Memory B cell (primary cell): ENCODE results near the gene ZNF587.
"Not testable (repeated sequence)": the region's sequence is repeated elsewhere in the genome, so short reads cannot be mapped to it uniquely, and the experiment has no call there.

Experiments used
- ATAC-seq: fragments of 150-1000 bp; cut with Tn5 transposase; 2 replicates; pipeline ENCODE4 v1.10.0; 2021; ENCODE audit warnings: low read depth, mild to moderate bottlenecking, moderate library complexity
- DNase-seq, 2 donors: peaks; one replicate each; pipeline ENCODE4 v3.0.0; 2022; ENCODE audit warnings: low spot score in 2 of 2
- H3K27ac Mint-ChIP-seq: one replicate; pipeline ENCODE4 v1.8.0; 2022; ENCODE audit warnings: mild to moderate bottlenecking, moderate library complexity, mixed read lengths
- H3K27me3 Mint-ChIP-seq: one replicate; pipeline ENCODE4 v1.8.0; 2022; ENCODE audit warnings: mixed read lengths
- H3K36me3 Mint-ChIP-seq: one replicate; pipeline ENCODE4 v1.8.0; 2022; ENCODE audit warnings: mild to moderate bottlenecking, mixed read lengths
- H3K4me1 Mint-ChIP-seq: one replicate; pipeline ENCODE4 v1.8.0; 2022; ENCODE audit warnings: mixed read lengths
- H3K4me3 Mint-ChIP-seq: one replicate; pipeline ENCODE4 v1.8.0; 2022; ENCODE audit warnings: mild to moderate bottlenecking, moderate library complexity, mixed read lengths
- H3K9me3 Mint-ChIP-seq: one replicate; pipeline ENCODE4 v1.8.0; 2022; ENCODE audit warnings: mixed read lengths

Gene ZNF587

DNA sequence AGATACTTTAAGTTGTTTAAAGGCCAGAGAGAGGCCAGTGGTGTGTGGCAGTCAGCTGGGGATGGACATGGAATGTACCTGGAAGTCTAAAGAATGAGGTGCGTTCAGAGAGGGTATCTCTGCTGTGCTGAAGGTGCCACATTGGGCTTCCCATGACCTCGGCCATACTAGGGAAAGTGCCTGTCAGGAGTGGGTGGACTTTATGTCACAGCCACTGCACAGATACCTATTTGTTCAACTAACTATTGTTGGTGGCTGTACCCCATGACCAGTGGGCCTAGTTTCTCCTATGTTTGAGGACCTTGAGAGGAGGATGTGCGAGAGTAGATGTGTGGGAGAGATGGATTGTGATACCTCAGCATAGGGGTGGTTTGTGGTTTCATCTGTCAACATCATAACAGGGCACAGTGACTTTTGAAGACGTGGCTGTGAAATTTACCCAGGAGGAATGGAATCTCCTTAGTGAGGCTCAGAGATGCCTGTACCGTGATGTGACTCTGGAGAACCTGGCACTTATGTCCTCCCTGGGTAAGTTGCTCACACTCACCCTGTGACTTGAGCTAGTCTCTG lies 11.0 kb upstream of the ZNF587 start:
- not testable (repeated sequence) for DNase-seq, ATAC-seq, H3K27me3 Mint-ChIP-seq, H3K4me3 Mint-ChIP-seq, H3K9me3 Mint-ChIP-seq, H3K4me1 Mint-ChIP-seq
- H3K36me3 Mint-ChIP-seq, result peaks cover 11% of the 10 kb centered on the region
- peak overlapping the region; percentile 78 for H3K27ac Mint-ChIP-seq

DNA sequence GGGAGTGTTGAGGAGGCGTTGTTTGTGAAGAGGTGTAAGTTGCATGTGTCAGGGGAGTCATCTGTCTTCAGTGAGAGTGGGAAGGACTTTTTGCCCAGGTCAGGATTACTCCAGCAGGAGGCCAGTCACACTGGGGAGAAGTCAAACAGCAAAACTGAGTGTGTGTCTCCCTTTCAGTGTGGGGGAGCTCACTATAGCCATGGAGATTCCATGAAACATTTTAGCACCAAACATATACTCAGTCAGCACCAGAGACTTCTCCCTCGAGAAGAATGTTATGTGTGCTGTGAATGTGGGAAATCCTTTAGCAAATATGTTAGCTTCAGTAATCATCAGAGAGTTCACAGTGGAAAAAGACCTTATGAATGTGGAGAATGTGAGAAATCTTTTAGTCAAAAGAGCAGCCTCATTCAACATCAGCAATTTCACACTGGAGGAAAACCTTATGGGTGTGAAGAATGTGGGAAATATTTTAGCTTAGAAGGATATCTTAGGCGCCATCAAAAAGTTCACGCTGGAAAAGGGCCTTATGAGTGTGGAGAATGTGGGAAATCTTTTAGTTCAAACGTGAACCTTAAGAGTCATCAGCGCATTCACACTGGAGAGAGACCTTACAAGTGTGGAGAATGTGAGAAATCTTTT lies 8.4 kb upstream of the ZNF587 start:
- no peaks in the 10 kb centered on the region for H3K27me3 Mint-ChIP-seq
- ATAC-seq (no peak), DNase-seq (no peak)
- H3K27ac Mint-ChIP-seq, result no peak overlapping the region
- peaks cover 2% of the 10 kb centered on the region for H3K4me1 Mint-ChIP-seq
- H3K9me3 Mint-ChIP-seq, result no peaks in the 10 kb centered on the region
- peaks cover 11% of the 10 kb centered on the region for H3K36me3 Mint-ChIP-seq
- no peak overlapping the region for H3K4me3 Mint-ChIP-seq

DNA sequence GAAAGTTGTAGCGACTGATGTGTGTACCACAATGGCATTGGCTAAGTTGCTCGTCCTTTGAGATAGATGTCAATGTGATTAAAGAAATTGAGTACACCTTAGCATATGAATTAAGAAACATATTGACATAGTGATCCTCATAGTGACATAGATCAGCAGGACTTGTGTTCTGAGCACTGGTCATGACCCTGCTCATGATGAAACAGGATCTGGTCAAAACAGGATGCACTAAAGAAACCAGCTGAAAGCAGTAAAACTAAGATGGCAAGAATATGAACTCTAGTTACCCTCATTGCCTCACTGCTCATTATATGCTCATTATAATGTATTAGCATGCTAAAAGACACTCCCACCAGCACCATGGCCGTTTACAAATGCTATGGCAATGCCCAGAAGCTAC lies 2.5 kb upstream of the ZNF587 start:
- H3K9me3 Mint-ChIP-seq, ATAC-seq, DNase-seq, H3K27ac Mint-ChIP-seq, H3K27me3 Mint-ChIP-seq, H3K36me3 Mint-ChIP-seq, H3K4me3 Mint-ChIP-seq: not testable (repeated sequence)
- peaks cover 16% of the 10 kb centered on the region for H3K4me1 Mint-ChIP-seq

DNA sequence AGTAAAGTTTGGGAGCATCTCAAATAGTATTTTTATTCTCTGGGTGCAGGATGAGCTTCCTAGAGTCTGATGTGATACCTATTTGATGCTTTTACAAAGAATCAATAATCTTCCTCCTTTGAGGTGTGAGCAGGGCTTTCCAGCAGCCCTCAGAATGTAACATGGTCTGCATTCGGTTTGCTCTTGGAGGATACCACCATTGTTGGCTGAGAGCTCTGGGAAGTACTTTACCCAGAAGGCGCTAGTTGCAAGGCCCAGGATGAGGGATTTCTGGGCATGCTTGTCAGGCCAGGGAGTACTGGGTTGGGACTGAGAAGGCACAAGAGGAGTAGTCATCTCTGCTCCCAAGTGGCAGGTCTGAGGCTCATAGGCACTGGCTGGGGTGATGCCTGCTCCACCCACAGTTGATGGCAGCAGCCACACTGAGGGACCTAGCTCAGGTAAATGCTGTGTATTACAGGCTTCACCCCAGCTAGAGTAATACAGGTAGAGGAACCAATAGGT lies 445 bp upstream of the ZNF587 start:
- H3K9me3 Mint-ChIP-seq, DNase-seq, ATAC-seq, H3K27me3 Mint-ChIP-seq: not testable (repeated sequence)
- peak overlapping the region; percentile 97 for H3K4me3 Mint-ChIP-seq
- H3K4me1 Mint-ChIP-seq, result peaks cover 22% of the 10 kb centered on the region
- H3K36me3 Mint-ChIP-seq, result peaks cover 12% of the 10 kb centered on the region
- H3K27ac Mint-ChIP-seq, result peak overlapping the region; percentile 97

DNA sequence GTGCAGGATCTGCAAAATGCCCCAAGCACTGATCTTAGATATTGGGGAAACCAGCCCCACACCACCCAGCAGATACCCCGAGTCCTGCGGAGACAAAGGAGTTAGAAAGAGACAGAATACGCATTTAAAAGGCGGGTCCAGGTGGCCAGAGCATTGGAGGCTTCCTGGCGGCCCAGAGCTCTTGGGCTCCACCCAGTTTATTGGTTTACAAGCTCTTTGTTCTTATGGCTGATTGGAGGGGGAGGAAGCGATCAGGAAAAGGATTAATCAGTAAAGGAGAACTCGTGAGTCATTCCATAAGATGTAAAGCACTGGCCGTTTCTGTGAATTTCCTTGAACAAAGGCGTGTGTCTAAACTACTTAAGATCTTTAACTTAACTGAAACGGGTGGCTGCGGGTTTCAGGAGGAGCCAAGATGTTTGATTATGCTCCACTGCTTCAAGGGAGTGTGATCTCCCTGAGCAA lies 926 bp downstream of the ZNF587 start:
- ATAC-seq (no peak), DNase-seq (no peak)
- peaks cover 1% of the 10 kb centered on the region for H3K9me3 Mint-ChIP-seq
- no peaks in the 10 kb centered on the region for H3K27me3 Mint-ChIP-seq
- H3K36me3 Mint-ChIP-seq, result peaks cover 13% of the 10 kb centered on the region
- H3K27ac Mint-ChIP-seq, result peak overlapping the region; percentile 97
- H3K4me1 Mint-ChIP-seq, result peaks cover 22% of the 10 kb centered on the region
- peak overlapping the region; percentile 97 for H3K4me3 Mint-ChIP-seq

DNA sequence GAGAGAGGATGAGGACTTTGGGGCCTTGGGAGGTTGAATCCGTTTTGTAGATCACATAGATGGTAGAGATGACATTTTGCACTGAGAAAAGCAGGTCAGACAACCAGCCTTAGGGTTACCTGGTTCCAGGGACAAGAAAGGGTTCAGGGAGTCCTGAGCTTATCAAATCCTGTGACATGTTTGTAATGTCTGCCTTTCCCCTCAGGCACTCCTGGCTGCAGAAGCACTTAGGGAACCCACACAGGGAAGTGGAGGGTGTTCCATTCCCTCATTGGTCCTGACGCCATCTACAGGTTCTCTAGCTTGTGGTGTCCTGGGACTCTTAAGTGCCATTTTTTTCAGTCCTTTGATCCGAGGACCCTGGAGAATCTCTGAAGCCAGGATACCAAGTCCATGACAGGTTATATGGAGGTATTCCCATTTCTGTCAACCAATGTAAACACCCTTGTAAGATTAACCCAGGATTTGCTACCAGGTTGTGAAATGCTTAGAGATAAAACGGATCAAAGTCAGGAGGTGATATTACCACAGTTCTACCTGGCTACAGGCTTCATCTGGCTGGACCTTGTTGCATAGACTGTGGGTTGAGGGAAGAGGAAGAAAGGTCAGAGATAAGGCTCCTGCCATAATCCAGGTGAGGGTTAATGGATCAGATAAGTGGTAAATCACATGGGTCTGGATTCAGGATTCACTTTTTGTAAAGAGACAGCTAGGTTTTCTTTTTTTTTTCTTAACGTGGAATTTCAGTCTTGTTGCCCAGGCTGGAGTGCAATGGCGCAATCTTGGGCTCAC lies 2.3 kb downstream of the ZNF587 start:
- H3K27me3 Mint-ChIP-seq, H3K4me3 Mint-ChIP-seq, DNase-seq, ATAC-seq, H3K27ac Mint-ChIP-seq, H3K9me3 Mint-ChIP-seq: not testable (repeated sequence)
- peaks cover 27% of the 10 kb centered on the region for H3K4me1 Mint-ChIP-seq
- H3K36me3 Mint-ChIP-seq, result peaks cover 20% of the 10 kb centered on the region

DNA sequence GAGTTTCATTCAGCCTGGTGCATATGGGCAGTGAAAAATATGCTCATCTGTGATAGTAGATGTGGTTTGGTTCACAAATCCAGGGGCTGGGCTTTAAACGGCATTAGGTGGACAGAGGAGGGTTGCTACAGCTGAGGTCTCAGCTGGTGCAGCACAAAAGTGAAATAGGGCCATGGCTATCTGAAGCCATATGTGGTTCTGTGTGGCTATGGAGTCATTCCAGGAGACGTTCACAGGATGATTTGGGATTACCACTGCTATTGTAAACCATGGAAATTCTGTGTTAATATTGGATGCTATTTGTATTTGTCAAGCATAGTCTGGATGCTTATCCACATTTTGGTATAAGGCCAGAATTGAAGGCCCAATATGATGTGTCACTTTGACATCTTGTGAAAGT lies 4.5 kb downstream of the ZNF587 start:
- H3K27ac Mint-ChIP-seq, DNase-seq, H3K4me3 Mint-ChIP-seq, H3K9me3 Mint-ChIP-seq, ATAC-seq, H3K27me3 Mint-ChIP-seq: not testable (repeated sequence)
- Mint-ChIP-seq H3K36me3 (peaks cover 34% of the 10 kb centered on the region), H3K4me1 (peaks cover 28% of the 10 kb centered on the region)

DNA sequence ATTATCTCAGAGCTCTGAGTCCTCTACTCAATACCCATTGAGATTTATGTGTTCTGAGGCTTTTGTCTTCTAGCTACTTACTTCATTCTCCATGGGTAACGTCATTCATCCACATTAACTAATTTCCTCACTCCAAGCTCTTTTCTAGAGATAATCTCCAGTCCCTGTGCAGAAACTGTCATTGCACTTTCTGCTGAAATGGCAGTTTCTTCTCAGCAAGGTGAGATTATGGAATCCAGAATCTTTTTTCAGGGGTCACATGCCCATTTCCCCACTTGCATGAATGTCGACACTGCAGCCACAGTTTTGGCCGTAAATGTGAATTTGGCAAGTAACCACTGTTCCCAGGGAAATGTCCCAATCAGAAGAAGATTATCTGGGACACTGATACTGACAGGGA lies 12.7 kb downstream of the ZNF587 start:
- not testable (repeated sequence) for H3K4me1 Mint-ChIP-seq, ATAC-seq, H3K9me3 Mint-ChIP-seq, H3K27me3 Mint-ChIP-seq, H3K4me3 Mint-ChIP-seq, DNase-seq, H3K27ac Mint-ChIP-seq
- peaks cover 52% of the 10 kb centered on the region for H3K36me3 Mint-ChIP-seq

DNA sequence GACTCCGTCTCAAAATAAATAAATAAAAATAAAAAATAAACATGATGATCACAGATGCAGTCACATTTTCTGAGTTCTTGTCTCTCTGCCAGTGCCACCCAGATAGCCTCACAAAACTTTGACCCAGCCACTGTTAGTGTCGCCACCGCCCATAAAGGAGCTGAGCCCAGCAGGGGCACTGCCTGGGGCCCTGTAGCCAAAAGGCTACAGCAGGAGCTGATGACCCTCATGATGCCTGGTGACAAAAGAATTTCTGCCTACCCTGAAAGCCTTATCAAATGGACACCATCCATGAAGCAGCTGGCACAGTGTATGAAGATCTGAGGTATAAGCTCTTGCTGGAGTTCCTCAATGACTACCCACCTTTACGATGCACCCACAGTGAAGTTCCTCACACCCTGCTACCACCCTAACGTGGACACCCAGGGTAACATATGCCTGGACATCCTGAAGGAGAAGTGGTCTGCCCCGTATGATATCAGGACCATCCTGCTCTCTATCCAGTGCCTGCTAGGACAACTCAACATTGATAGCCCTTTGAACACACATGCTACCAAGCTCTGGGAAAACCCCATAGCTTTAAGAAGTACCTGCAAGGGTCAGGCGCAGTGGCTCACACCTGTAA lies 18.3 kb downstream of the ZNF587 start:
- DNase-seq, result no peak
- H3K36me3 Mint-ChIP-seq, result peaks cover 35% of the 10 kb centered on the region
- H3K4me3 Mint-ChIP-seq, result no peak overlapping the region
- ATAC-seq, result no peak
- no peak overlapping the region for H3K27ac Mint-ChIP-seq
- no peaks in the 10 kb centered on the region for H3K4me1 Mint-ChIP-seq
- peaks cover 3% of the 10 kb centered on the region for H3K9me3 Mint-ChIP-seq
- H3K27me3 Mint-ChIP-seq, result no peaks in the 10 kb centered on the region

DNA sequence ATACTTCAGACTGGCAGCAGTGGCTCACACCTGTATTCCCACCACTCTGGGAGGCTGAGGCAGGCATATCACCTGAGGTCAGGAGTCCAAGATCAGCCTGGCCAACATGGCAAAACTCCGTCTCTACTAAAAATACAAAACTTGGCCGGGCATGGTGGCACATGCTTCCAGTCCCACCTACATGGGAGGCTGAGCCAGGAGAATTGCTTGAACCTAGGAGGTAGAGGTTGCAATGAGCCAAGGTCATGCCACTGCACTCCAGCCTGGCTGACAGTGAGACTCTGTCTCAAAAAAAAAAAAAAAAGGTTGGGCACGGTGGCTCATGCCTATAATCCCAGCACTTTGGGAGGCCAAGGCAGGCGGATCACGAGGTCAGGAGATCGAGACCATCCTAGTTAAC lies 20.0 kb downstream of the ZNF587 start:
- H3K27me3 Mint-ChIP-seq, H3K27ac Mint-ChIP-seq, H3K9me3 Mint-ChIP-seq, DNase-seq, ATAC-seq, H3K4me3 Mint-ChIP-seq, H3K4me1 Mint-ChIP-seq: not testable (repeated sequence)
- peaks cover 45% of the 10 kb centered on the region for H3K36me3 Mint-ChIP-seq

DNA sequence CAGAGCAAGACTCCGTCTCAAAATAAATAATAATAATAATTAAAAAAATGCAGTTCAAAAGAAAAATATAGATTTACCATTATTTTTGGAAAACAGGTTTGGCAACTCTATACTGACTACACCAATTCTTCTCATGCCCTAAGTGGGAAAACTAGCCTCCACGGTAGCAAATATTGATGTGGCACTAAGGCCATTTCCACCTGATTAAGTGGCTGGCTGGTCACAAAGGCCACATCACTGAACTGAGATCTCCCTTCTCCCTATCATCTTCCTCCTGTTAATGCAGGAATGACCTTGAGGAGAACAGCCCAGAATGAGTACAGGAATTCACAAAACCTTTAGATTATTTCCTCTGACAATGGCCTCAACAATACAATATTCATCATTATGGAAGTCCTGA lies 20.6 kb downstream of the ZNF587 start:
- ATAC-seq (no peak), DNase-seq (no peak)
- Mint-ChIP-seq H3K4me1 (no peaks in the 10 kb centered on the region), H3K27ac (no peak overlapping the region), H3K36me3 (peaks cover 46% of the 10 kb centered on the region), H3K27me3 (no peaks in the 10 kb centered on the region), H3K4me3 (no peak overlapping the region), H3K9me3 (peaks cover 10% of the 10 kb centered on the region)

DNA sequence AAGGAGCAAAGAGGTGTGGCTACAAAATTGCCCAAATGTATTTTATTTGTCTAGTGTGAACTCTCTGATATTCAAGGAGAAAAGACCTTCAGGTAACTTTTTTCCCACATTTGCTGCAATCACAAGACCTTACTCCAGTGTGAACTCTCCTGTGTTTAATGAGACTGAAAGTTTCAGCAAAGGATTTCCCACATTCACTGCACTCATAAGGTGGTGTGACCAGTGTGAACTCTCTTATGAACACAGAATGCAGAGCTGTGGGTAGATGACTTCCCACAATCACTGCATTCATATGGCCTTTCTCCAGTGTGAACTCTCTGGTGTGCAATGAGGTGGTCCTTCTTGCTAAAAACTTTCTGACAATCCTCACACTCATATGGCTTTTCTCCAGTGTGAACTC lies 22.8 kb downstream of the ZNF587 start:
- H3K27ac Mint-ChIP-seq, result no peak overlapping the region

DNA sequence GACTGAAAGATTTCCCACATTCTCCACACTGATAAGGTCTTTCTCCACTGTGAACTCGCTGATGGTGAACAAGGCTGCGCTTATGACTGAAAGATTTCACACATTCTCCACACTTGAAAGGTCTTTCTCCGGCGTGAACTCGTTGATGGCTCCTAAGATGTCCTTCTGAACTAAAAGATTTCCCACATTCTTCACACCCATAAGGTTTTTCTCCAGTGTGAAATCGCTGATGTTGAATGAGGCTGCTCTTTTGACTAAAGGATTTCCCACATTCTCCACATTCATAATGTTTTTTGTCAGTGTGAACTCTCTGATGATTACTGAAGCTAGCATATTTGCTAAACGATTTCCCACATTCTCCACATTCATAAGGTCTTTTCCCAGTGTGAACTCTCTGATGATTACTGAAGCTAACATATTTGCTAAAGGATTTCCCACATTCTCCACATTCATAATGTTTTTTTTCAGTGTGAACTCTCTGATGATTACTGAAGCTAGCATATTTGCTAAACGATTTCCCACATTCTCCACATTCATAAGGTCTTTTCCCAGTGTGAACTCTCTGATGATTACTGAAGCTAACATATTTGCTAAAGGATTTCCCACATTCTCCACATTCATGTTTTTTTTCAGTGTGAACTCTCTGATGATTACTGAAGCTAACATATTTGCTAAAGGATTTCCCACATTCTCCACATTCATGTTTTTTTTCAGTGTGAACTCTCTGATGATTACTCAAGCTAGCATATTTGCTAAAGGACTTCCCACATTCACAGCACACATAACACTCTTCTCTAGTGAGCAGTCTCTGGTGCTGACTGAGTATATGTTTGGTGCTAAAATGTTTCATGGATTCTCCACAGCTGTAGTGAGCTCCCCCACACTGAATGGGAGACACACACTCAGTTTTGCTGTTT lies 24.5 kb downstream of the ZNF587 start:
- not testable (repeated sequence) for DNase-seq, H3K27ac Mint-ChIP-seq, H3K27me3 Mint-ChIP-seq, H3K4me3 Mint-ChIP-seq, ATAC-seq, H3K4me1 Mint-ChIP-seq
- H3K9me3 Mint-ChIP-seq, result peaks cover 15% of the 10 kb centered on the region
- peaks cover 56% of the 10 kb centered on the region for H3K36me3 Mint-ChIP-seq

More for the DNA sequence above, 22.8 kb downstream of the ZNF587 start:
- ATAC-seq, result no peak
- H3K36me3 Mint-ChIP-seq, result peaks cover 55% of the 10 kb centered on the region
- H3K4me1 Mint-ChIP-seq, result peaks cover 2% of the 10 kb centered on the region
- no peak overlapping the region for H3K4me3 Mint-ChIP-seq
- DNase-seq, result no peak
- H3K27me3 Mint-ChIP-seq, result no peaks in the 10 kb centered on the region
- H3K9me3 Mint-ChIP-seq, result peaks cover 16% of the 10 kb centered on the region
